22Rv1 (cell line): ENCODE results near the gene NAV2.

Experiments used
- ZFX ChIP-seq: fragments of 450-650 bp; IDR thresholded peaks from 2 replicates; pipeline ENCODE4 v1.6.1; 2017; ENCODE audit warnings: antibody characterized with exemption, borderline replicate concordance
- TF ChIP-seq, protein P1 (sequence below): fragments of 450-650 bp; IDR thresholded peaks from 2 replicates; pipeline ENCODE4 v1.5.1; 2017; ENCODE audit warnings: mild to moderate bottlenecking

- TF ChIP-seq, protein P1, sequence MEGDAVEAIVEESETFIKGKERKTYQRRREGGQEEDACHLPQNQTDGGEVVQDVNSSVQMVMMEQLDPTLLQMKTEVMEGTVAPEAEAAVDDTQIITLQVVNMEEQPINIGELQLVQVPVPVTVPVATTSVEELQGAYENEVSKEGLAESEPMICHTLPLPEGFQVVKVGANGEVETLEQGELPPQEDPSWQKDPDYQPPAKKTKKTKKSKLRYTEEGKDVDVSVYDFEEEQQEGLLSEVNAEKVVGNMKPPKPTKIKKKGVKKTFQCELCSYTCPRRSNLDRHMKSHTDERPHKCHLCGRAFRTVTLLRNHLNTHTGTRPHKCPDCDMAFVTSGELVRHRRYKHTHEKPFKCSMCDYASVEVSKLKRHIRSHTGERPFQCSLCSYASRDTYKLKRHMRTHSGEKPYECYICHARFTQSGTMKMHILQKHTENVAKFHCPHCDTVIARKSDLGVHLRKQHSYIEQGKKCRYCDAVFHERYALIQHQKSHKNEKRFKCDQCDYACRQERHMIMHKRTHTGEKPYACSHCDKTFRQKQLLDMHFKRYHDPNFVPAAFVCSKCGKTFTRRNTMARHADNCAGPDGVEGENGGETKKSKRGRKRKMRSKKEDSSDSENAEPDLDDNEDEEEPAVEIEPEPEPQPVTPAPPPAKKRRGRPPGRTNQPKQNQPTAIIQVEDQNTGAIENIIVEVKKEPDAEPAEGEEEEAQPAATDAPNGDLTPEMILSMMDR, result peak; percentile 83
- no peak for TF ChIP-seq ZFX
Measured at GRCh38 chr11:20127671-20128527, 415.3 kb downstream of the NAV2 start.
